ENCODE measurements around the gene NAGA. TPM values are rescaled to one million over a fixed set of nuclear protein-coding genes. Genes with fewer than 3 reads are reported as not detected.

Gene NAGA
- total and polyA plus RNA-seq, 9 of the 15 experiments (the other 6 are each of a cell fraction or from before 2014, with no cell fraction given) = 6.5 to 20.6 (median 17.4) TPM

DNA sequence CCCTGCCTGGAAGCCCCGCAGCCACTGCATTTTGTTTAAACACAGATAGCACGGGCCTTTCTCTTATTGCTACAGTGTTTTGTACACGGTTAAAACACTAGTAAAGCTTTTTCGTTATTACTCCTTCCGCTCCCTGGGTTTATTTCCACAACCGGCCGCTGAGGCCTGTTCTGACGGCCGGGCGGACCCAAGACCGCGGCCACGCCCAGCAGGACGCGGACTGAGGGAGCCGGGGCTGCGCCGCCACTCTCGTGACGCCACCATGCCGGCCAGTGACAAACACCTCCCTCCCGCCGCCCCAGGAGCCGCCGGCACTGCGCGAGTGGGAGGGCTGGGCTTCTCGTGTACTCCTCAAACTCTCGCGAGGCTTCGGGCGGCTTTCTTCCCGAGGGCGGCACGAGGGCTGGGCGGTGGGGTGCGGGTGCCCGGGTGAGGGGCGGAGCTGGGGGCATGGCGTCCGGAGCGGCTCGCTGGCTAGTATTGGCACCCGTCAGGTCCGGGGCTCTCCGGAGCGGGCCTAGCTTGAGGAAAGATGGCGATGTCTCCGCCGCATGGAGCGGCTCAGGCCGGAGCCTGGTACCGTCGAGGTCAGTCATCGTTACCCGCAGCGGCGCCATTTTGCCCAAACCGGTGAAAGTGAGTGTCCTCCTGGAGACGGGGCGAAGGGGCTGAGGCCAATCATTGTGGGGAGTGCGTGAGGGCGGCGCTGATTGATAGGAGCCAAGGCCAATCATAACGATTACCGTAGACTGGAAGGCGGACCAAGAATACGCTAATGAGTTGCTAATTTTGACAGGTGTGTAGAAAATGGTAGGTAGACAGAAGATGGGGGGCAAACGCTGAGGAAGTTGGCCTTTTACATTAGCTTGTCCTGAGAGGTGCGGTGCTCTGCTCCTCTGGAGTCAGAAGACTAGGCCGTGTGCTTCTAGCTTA is 9.0 kb upstream of the NAGA start, which contains the start of gene SMDT1 (continued):
- TF ChIP-seq, protein P1, sequence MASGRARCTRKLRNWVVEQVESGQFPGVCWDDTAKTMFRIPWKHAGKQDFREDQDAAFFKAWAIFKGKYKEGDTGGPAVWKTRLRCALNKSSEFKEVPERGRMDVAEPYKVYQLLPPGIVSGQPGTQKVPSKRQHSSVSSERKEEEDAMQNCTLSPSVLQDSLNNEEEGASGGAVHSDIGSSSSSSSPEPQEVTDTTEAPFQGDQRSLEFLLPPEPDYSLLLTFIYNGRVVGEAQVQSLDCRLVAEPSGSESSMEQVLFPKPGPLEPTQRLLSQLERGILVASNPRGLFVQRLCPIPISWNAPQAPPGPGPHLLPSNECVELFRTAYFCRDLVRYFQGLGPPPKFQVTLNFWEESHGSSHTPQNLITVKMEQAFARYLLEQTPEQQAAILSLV (tag; IDR thresholded peaks at IDR 0.05) = peak; percentile 76
- TF ChIP-seq TAF15 (IDR thresholded peaks at IDR 0.05; ENCODE audit: low read depth, low read length) (no peak), PHF8 (IDR thresholded peaks at IDR 0.05; ENCODE audit: borderline replicate concordance, low read length) (peak; percentile 82), NR4A1 (CRISPR knock-in tag; IDR thresholded peaks at IDR 0.05) (no peak), NR4A1 (tag; IDR thresholded peaks at IDR 0.05) (peak; percentile 86), TEAD2 (tag; IDR thresholded peaks at IDR 0.05) (no peak), L3MBTL2 (IDR thresholded peaks at IDR 0.05) (peak; percentile 98), MAFG (tag; conservative IDR thresholded peaks at IDR 0.05) (no peak), LARP7 (IDR thresholded peaks at IDR 0.05) (no peak), SP1 (CRISPR knock-in tag; IDR thresholded peaks at IDR 0.05) (peak; percentile 75), ADNP (tag; IDR thresholded peaks at IDR 0.05) (no peak)
- TF ChIP-seq, protein P2, sequence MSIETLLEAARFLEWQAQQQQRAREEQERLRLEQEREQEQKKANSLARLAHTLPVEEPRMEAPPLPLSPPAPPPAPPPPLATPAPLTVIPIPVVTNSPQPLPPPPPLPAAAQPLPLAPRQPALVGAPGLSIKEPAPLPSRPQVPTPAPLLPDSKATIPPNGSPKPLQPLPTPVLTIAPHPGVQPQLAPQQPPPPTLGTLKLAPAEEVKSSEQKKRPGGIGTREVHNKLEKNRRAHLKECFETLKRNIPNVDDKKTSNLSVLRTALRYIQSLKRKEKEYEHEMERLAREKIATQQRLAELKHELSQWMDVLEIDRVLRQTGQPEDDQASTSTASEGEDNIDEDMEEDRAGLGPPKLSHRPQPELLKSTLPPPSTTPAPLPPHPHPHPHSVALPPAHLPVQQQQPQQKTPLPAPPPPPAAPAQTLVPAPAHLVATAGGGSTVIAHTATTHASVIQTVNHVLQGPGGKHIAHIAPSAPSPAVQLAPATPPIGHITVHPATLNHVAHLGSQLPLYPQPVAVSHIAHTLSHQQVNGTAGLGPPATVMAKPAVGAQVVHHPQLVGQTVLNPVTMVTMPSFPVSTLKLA (conservative IDR thresholded peaks at IDR 0.05) = peak; percentile 81 to 87

Measured in K562 (cell line).